ENCODE data around the gene JAKMIP1. TPM values are rescaled to one million over a fixed set of nuclear protein-coding genes. Genes with fewer than 3 reads are reported as not detected.

JAKMIP1 gene
- total and polyA plus RNA-seq, 4 donors = 0.08 to 0.46 (median 0.22) TPM

- H3K4me1 ChIP-seq (ENCODE audit: control insufficient read depth in 5 of 5, insufficient read depth in 5 of 5, low read length in 5 of 5) = no peaks in the 10 kb centered on the region
- H3K9ac ChIP-seq (ENCODE audit: insufficient read depth in 1 of 2, low read length in 2 of 2) = no peak overlapping the region
- no peak for TF ChIP-seq CTCF (IDR thresholded peaks at IDR 0.05; ENCODE audit: control extremely low read depth, extremely low read depth)
- no peak overlapping the region for H3K4me3 ChIP-seq
- H3K27me3 ChIP-seq (ENCODE audit: control insufficient read depth in 3 of 3, insufficient read depth in 3 of 3, low read length in 2 of 3) = peaks cover 0 to 17% (median 0%) of the 10 kb centered on the region in 3 donors
- H3K27ac ChIP-seq (ENCODE audit: low read depth in 1 of 2, low read length in 1 of 2) = no peak overlapping the region
- H3K36me3 ChIP-seq (ENCODE audit: control insufficient read depth in 4 of 4, insufficient read depth in 4 of 4, low read length in 4 of 4) = no peaks in the 10 kb centered on the region
- WGBS, 2 donors = 64 to 74% methylated on average over 17 of the region's 17 CpGs
- no peaks in the 10 kb centered on the region for H3K9me3 ChIP-seq (ENCODE audit: control insufficient read depth in 4 of 4, insufficient read depth in 3 of 4, low read length in 3 of 4)
- DNase-seq (peak in 2 of 3 donors; percentile 7 to 30), ATAC-seq (ENCODE audit: insufficient read depth, low FRiP score) (no peak)
These were observed 35.7 kb upstream of the JAKMIP1 start for GRCh38 chr4:6235901-6236640.

- no peak overlapping the region for H3K27ac ChIP-seq (ENCODE audit: low read depth in 1 of 2, low read length in 1 of 2)
- peaks cover 0 to 3% (median 0%) of the 10 kb centered on the region in 4 donors for H3K9me3 ChIP-seq (ENCODE audit: control insufficient read depth in 4 of 4, insufficient read depth in 3 of 4, low read length in 3 of 4)
- ATAC-seq (ENCODE audit: insufficient read depth, low FRiP score) (no peak), DNase-seq (no peak)
- TF ChIP-seq CTCF (IDR thresholded peaks at IDR 0.05; ENCODE audit: control extremely low read depth, extremely low read depth) = no peak
- H3K4me3 ChIP-seq = no peak overlapping the region
- 79 to 84% methylated on average over 7 of the region's 7 CpGs for WGBS, 2 donors
- H3K36me3 ChIP-seq (ENCODE audit: control insufficient read depth in 4 of 4, insufficient read depth in 4 of 4, low read length in 4 of 4) = no peaks in the 10 kb centered on the region
- no peak overlapping the region for H3K9ac ChIP-seq (ENCODE audit: insufficient read depth in 1 of 2, low read length in 2 of 2)
- H3K27me3 ChIP-seq (ENCODE audit: control insufficient read depth in 3 of 3, insufficient read depth in 3 of 3, low read length in 2 of 3) = peaks cover 0 to 17% (median 0%) of the 10 kb centered on the region in 3 donors
- H3K4me1 ChIP-seq (ENCODE audit: control insufficient read depth in 5 of 5, insufficient read depth in 5 of 5, low read length in 5 of 5) = no peaks in the 10 kb centered on the region
These were observed 34.7 kb upstream of the JAKMIP1 start for GRCh38 chr4:6235012-6235411.

- Histone ChIP-seq H3K4me1 (ENCODE audit: control insufficient read depth in 5 of 5, insufficient read depth in 5 of 5, low read length in 5 of 5) (no peaks in the 10 kb centered on the region), H3K36me3 (ENCODE audit: control insufficient read depth in 4 of 4, insufficient read depth in 4 of 4, low read length in 4 of 4) (no peaks in the 10 kb centered on the region), H3K4me3 (no peak overlapping the region), H3K27me3 (ENCODE audit: control insufficient read depth in 3 of 3, insufficient read depth in 3 of 3, low read length in 2 of 3) (peaks cover 0 to 17% (median 0%) of the 10 kb centered on the region in 3 donors), H3K27ac (ENCODE audit: low read depth in 1 of 2, low read length in 1 of 2) (no peak overlapping the region), H3K9me3 (ENCODE audit: control insufficient read depth in 4 of 4, insufficient read depth in 3 of 4, low read length in 3 of 4) (peaks cover 0 to 3% (median 0%) of the 10 kb centered on the region in 4 donors), H3K9ac (ENCODE audit: insufficient read depth in 1 of 2, low read length in 2 of 2) (no peak overlapping the region)
- TF ChIP-seq CTCF (IDR thresholded peaks at IDR 0.05; ENCODE audit: control extremely low read depth, extremely low read depth) = no peak
- 86 to 87% methylated on average over 6 of the region's 6 CpGs for WGBS, 2 donors
- no peak for DNase-seq
- ATAC-seq (ENCODE audit: insufficient read depth, low FRiP score) = no peak
These were observed 33.6 kb upstream of the JAKMIP1 start for GRCh38 chr4:6233929-6234328.
